OCI-LY1 (cell line): ENCODE results near the gene SIGLEC6.
"Not testable (repeated sequence)": the region's sequence is repeated elsewhere in the genome, so short reads cannot be mapped to it uniquely, and the experiment has no call there.

Experiments
- H2AFZ ChIP-seq: fragments of 200-600 bp; sonication (generic), shearing (Covaris generic); 2 replicates; pipeline ENCODE4 v1.6.0; 2014; ENCODE audit warnings: antibody characterized with exemption, mild to moderate bottlenecking, low read length
- H3F3A ChIP-seq: fragments of 200-600 bp; sonication (generic), shearing (Covaris generic); 2 replicates; pipeline ENCODE4 v1.6.0; 2014; ENCODE audit warnings: mild to moderate bottlenecking, antibody characterized with exemption, low read length, moderate library complexity; ENCODE audit not compliant: insufficient read depth
- H3K27ac ChIP-seq: fragments of 200-600 bp; sonication (generic); 2 replicates; pipeline ENCODE4 v1.5.1; 2014; ENCODE audit warnings: low read length, mixed run types, mild to moderate bottlenecking, low read depth; ENCODE audit not compliant: poor library complexity, severe bottlenecking
- H3K27me3 ChIP-seq: fragments of 200-600 bp; sonication (generic); 2 replicates; pipeline ENCODE4 v1.6.0; 2014; ENCODE audit warnings: antibody characterized with exemption, mild to moderate bottlenecking, low read length, moderate library complexity; ENCODE audit not compliant: insufficient read depth
- H3K36me3 ChIP-seq: fragments of 200-600 bp; sonication (generic); 2 replicates; pipeline ENCODE4 v1.6.1; 2014; ENCODE audit warnings: mild to moderate bottlenecking, antibody characterized with exemption, low read length, moderate library complexity, mixed read lengths; ENCODE audit not compliant: insufficient read depth
- H3K4me1 ChIP-seq: fragments of 200-600 bp; sonication (generic); 2 replicates; pipeline ENCODE4 v1.5.1; 2014; ENCODE audit warnings: mild to moderate bottlenecking, low read length, moderate library complexity; ENCODE audit not compliant: insufficient read depth, severe bottlenecking
- H3K4me2 ChIP-seq: fragments of 200-600 bp; sonication (generic), shearing (Covaris generic); 2 replicates; pipeline ENCODE4 v1.6.1; 2014; ENCODE audit warnings: low read length
- H3K4me3 ChIP-seq: fragments of 200-600 bp; sonication (generic); 2 replicates; pipeline ENCODE4 v1.5.1; 2014; ENCODE audit warnings: low read length, low read depth, mild to moderate bottlenecking, mixed read lengths; ENCODE audit not compliant: poor library complexity, severe bottlenecking
- H3K79me2 ChIP-seq: fragments of 200-600 bp; shearing (Covaris generic); 2 replicates; pipeline ENCODE4 v1.6.1; 2016; ENCODE audit warnings: mixed run types, low read length, mixed read lengths; ENCODE audit not compliant: insufficient read depth
- H3K9ac ChIP-seq: fragments of 200-600 bp; sonication (generic), shearing (Covaris generic); 2 replicates; pipeline ENCODE4 v1.6.1; 2014; ENCODE audit warnings: mild to moderate bottlenecking, low read length, mixed read lengths
- H3K9me2 ChIP-seq: fragments of 200-600 bp; sonication (generic), shearing (Covaris generic); 2 replicates; pipeline ENCODE4 v1.6.1; 2014; ENCODE audit warnings: low read depth, mild to moderate bottlenecking, low read length, mixed read lengths
- H3K9me3 ChIP-seq: fragments of 200-600 bp; shearing (Covaris generic); 2 replicates; pipeline ENCODE4 v1.6.1; 2014; ENCODE audit warnings: low read length, mixed read lengths
- H4K20me1 ChIP-seq: fragments of 200-600 bp; sonication (generic), shearing (Covaris generic); 2 replicates; pipeline ENCODE4 v1.6.0; 2016; ENCODE audit warnings: mild to moderate bottlenecking, low read length; ENCODE audit not compliant: insufficient read depth
- CTCF ChIP-seq: fragments of 200-600 bp; sonication (generic), shearing (Covaris generic); IDR thresholded peaks from 2 replicates; pipeline ENCODE4 v1.5.1; 2017; ENCODE audit warnings: mild to moderate bottlenecking, antibody characterized with exemption, low read length, moderate library complexity, mixed read lengths
- EZH2 ChIP-seq: fragments of 200-600 bp; sonication (generic), shearing (Covaris generic); IDR thresholded peaks from 2 replicates; pipeline ENCODE4 v1.8.0; 2017; ENCODE audit warnings: borderline replicate concordance, mixed run types, mild to moderate bottlenecking, antibody characterized with exemption, low read length, moderate library complexity, mixed read lengths

SIGLEC6 gene

GRCh38 chr19:51501594-51502263, 29.7 kb downstream of the SIGLEC6 start, which contains the start of gene SIGLEC12:
Gene SIGLEC12 (minus strand): TSS chr19:51501800. CDS start chr19:51501733, 67 bp downstream.
- H3K9ac ChIP-seq = no peak within 1 kb of the TSS
- H4K20me1 ChIP-seq = no peaks in the 10 kb centered on the region
- no peak within 1 kb of the TSS for H3K27ac ChIP-seq
- H3K4me2 ChIP-seq = no peak within 1 kb of the TSS
- H3K79me2 ChIP-seq = no peaks in the 10 kb centered on the region
- no peaks in the 10 kb centered on the region for H3K9me2 ChIP-seq
- no peak for TF ChIP-seq CTCF
- H3K36me3 ChIP-seq = no peaks in the 10 kb centered on the region
- no peaks in the 10 kb centered on the region for H3K27me3 ChIP-seq
- no peak within 1 kb of the TSS for H2AFZ ChIP-seq
- H3F3A ChIP-seq = no peaks in the 10 kb centered on the region
- H3K4me1 ChIP-seq = no peaks in the 10 kb centered on the region
- no peak within 1 kb of the TSS for H3K4me3 ChIP-seq
- no peaks in the 10 kb centered on the region for H3K9me3 ChIP-seq

GRCh38 chr19:51500931-51501330, 30.5 kb downstream of the SIGLEC6 start:
- not testable (repeated sequence) for H3K9ac ChIP-seq, H3F3A ChIP-seq, H3K9me3 ChIP-seq, H3K4me3 ChIP-seq, H3K27ac ChIP-seq, H3K36me3 ChIP-seq, H4K20me1 ChIP-seq, H2AFZ ChIP-seq, H3K27me3 ChIP-seq, H3K4me1 ChIP-seq, H3K9me2 ChIP-seq, H3K4me2 ChIP-seq, H3K79me2 ChIP-seq

- no peaks in the 10 kb centered on the region for H3K27me3 ChIP-seq
- no peaks in the 10 kb centered on the region for H3K9me3 ChIP-seq
- H3K9me2 ChIP-seq = no peaks in the 10 kb centered on the region
- H4K20me1 ChIP-seq = no peaks in the 10 kb centered on the region
- no peak overlapping the region for H3K4me3 ChIP-seq
- no peak overlapping the region for H3K4me2 ChIP-seq
- no peaks in the 10 kb centered on the region for H3K79me2 ChIP-seq
- H3K9ac ChIP-seq = no peak overlapping the region
- H3K4me1 ChIP-seq = no peaks in the 10 kb centered on the region
- H3F3A ChIP-seq = no peaks in the 10 kb centered on the region
- no peaks in the 10 kb centered on the region for H3K36me3 ChIP-seq
- no peak overlapping the region for H3K27ac ChIP-seq
- no peak overlapping the region for H2AFZ ChIP-seq
- TF ChIP-seq EZH2 (no peak), CTCF (no peak)
Measured at GRCh38 chr19:51497666-51498065, 33.8 kb downstream of the SIGLEC6 start.

GRCh38 chr19:51493776-51494175, 37.7 kb downstream of the SIGLEC6 start:
- Histone ChIP-seq H3K9ac (no peak overlapping the region), H3K27me3 (no peaks in the 10 kb centered on the region), H3K9me3 (no peaks in the 10 kb centered on the region), H3K4me1 (no peaks in the 10 kb centered on the region), H3K27ac (no peak overlapping the region), H3K36me3 (no peaks in the 10 kb centered on the region), H3K4me3 (no peak overlapping the region), H3K79me2 (no peaks in the 10 kb centered on the region), H2AFZ (no peak overlapping the region), H3K9me2 (no peaks in the 10 kb centered on the region), H3K4me2 (no peak overlapping the region), H4K20me1 (no peaks in the 10 kb centered on the region), H3F3A (no peaks in the 10 kb centered on the region)
- TF ChIP-seq CTCF (no peak), EZH2 (no peak)
